Liver (tissue), 9 donors: Measurements from ENCODE around the gene EHD1. TPM values are rescaled to one million over a fixed set of nuclear protein-coding genes. Genes with fewer than 3 reads are reported as not detected.

ENCODE experiments used
- DNase-seq: peaks from one replicate; pipeline ENCODE4 v3.0.0-alpha.2; 2017; ENCODE audit warnings: low spot score
- H3K27ac ChIP-seq, 2 donors: one replicate each; pipeline ENCODE4 v1.7.0; 2013; ENCODE audit warnings: inconsistent platforms in 2 of 2, low read length in 2 of 2, control low read depth in 1 of 2, low read depth in 1 of 2, mild to moderate bottlenecking in 1 of 2
- H3K27me3 ChIP-seq, 4 donors: one replicate each; pipeline versions ENCODE4 v1.6.1 to v1.7.0; 2013; ENCODE audit warnings: low read length in 3 of 4, inconsistent platforms in 1 of 4, mild to moderate bottlenecking in 1 of 4, moderate library complexity in 1 of 4; ENCODE audit not compliant: control insufficient read depth in 4 of 4, insufficient read depth in 4 of 4
- H3K36me3 ChIP-seq, 4 donors: one replicate each; pipeline versions ENCODE4 v1.6.1 to v1.7.0; 2013; ENCODE audit warnings: low read length in 3 of 4, mild to moderate bottlenecking in 3 of 4, low read depth in 1 of 4, moderate library complexity in 1 of 4; ENCODE audit not compliant: control insufficient read depth in 4 of 4, insufficient read depth in 3 of 4
- H3K4me1 ChIP-seq, 4 donors: one replicate each; pipeline versions ENCODE4 v1.6.1 to v1.7.0; 2013; ENCODE audit warnings: low read length in 3 of 4, mild to moderate bottlenecking in 3 of 4, moderate library complexity in 1 of 4; ENCODE audit not compliant: control insufficient read depth in 4 of 4, insufficient read depth in 4 of 4
- H3K4me3 ChIP-seq, 3 donors: one replicate each; pipeline versions ENCODE4 v1.6.1 to v1.7.0; 2013; ENCODE audit warnings: low read length in 3 of 3, control low read depth in 1 of 3, low read depth in 1 of 3, mild to moderate bottlenecking in 1 of 3
- H3K9ac ChIP-seq, 2 donors: one replicate each; pipeline ENCODE4 v1.7.0; 2013; ENCODE audit warnings: low read length in 2 of 2, mild to moderate bottlenecking in 2 of 2, moderate library complexity in 2 of 2, control low read depth in 1 of 2, low read depth in 1 of 2
- H3K9me3 ChIP-seq, 4 donors: one replicate each; pipeline versions ENCODE4 v1.6.1 to v1.7.0; 2013; ENCODE audit warnings: low read length in 3 of 4; ENCODE audit not compliant: control insufficient read depth in 4 of 4
- CTCF ChIP-seq: fragments of 150-350 bp; IDR thresholded peaks from 2 replicates; pipeline ENCODE4 v1.5.1; 2017; ENCODE audit warnings: improper control_type of control experiment, low read depth, low read length; ENCODE audit not compliant: missing input control
- EGR1 ChIP-seq, 2 donors: IDR thresholded peaks; 2 replicates each; pipeline ENCODE4 v1.6.1; 2016 to 2018; ENCODE audit warnings: antibody characterized with exemption in 2 of 2, low read depth in 2 of 2
- FOXA1 ChIP-seq: IDR thresholded peaks from 2 replicates; pipeline ENCODE4 v1.6.1; 2016; ENCODE audit warnings: antibody characterized with exemption
- FOXA2 ChIP-seq: IDR thresholded peaks from 2 replicates; pipeline ENCODE4 v1.6.1; 2016; ENCODE audit warnings: antibody characterized with exemption
- GABPA ChIP-seq, 2 donors: IDR thresholded peaks in 1 of 2; conservative IDR thresholded peaks in 1 of 2; 2 replicates each; pipeline ENCODE4 v1.6.1; 2016; ENCODE audit warnings: antibody characterized with exemption in 2 of 2, mild to moderate bottlenecking in 1 of 2, moderate library complexity in 1 of 2
- HNF4A ChIP-seq, 2 donors: conservative IDR thresholded peaks; 2 replicates each; pipeline ENCODE4 v1.6.1; 2016; ENCODE audit warnings: antibody characterized with exemption in 2 of 2, mild to moderate bottlenecking in 2 of 2
- HNF4G ChIP-seq: IDR thresholded peaks from 2 replicates; pipeline ENCODE4 v1.6.1; 2016; ENCODE audit warnings: antibody characterized with exemption
- JUND ChIP-seq, 2 donors: IDR thresholded peaks; 2 replicates each; pipeline ENCODE4 v1.6.1; 2016; ENCODE audit warnings: antibody characterized with exemption in 2 of 2
- MAX ChIP-seq: IDR thresholded peaks from 2 replicates; pipeline ENCODE4 v1.6.1; 2016; ENCODE audit warnings: antibody characterized with exemption
- NR2F2 ChIP-seq: IDR thresholded peaks from 2 replicates; pipeline ENCODE4 v1.6.1; 2016; ENCODE audit warnings: antibody characterized with exemption
- RAD21 ChIP-seq, 2 donors: IDR thresholded peaks; 2 replicates each; pipeline ENCODE4 v1.6.1; 2016; ENCODE audit warnings: antibody characterized with exemption in 2 of 2, mild to moderate bottlenecking in 2 of 2
- REST ChIP-seq: IDR thresholded peaks from 2 replicates; pipeline ENCODE4 v1.6.1; 2016; ENCODE audit warnings: antibody characterized with exemption, mild to moderate bottlenecking
- RXRA ChIP-seq, 2 donors: IDR thresholded peaks; 2 replicates each; pipeline ENCODE4 v1.6.1; 2017 to 2018; ENCODE audit warnings: antibody characterized with exemption in 2 of 2, mild to moderate bottlenecking in 1 of 2
- SP1 ChIP-seq: IDR thresholded peaks from 2 replicates; pipeline ENCODE4 v1.6.1; 2018; ENCODE audit warnings: antibody characterized with exemption, mild to moderate bottlenecking
- TAF1 ChIP-seq: conservative IDR thresholded peaks from 2 replicates; pipeline ENCODE4 v1.6.1; 2016; ENCODE audit warnings: antibody characterized with exemption, mild to moderate bottlenecking
- YY1 ChIP-seq: IDR thresholded peaks from 2 replicates; pipeline ENCODE4 v1.6.1; 2016; ENCODE audit warnings: antibody characterized with exemption, mild to moderate bottlenecking
- ZBTB33 ChIP-seq: IDR thresholded peaks from 2 replicates; pipeline ENCODE4 v1.6.1; 2016; ENCODE audit warnings: antibody characterized with exemption
- WGBS: extraction: QIAGEN DNeasy Blood & Tissue Kit; methylation state at CpG from one replicate; pipeline ENCODE4 v1.1.7; 2013; 5-methylcytosine and 5-hydroxymethylcytosine counted together
- polyA plus RNA-seq, 2 donors: library from polyadenylated mRNA; stranded (reverse) in 1 of 2; unstranded in 1 of 2; fragments of 200-250 nt in 1 of 2; fragments of >200 nt in 1 of 2; fragmentation: Nextera tagmentation in 1 of 2; extraction: Ambion mirVana in 1 of 2; gene quantifications; one replicate each; pipeline versions ENCODE4 v1.2.1 to v1.2.3, GENCODE V29; 2013 to 2015
- total RNA-seq, 2 donors: library from RNA; depleted of rRNA; stranded (reverse); fragments of >200 nt; gene quantifications; one replicate each; pipeline ENCODE4 v1.2.3, GENCODE V29; 2014
- TF ChIP-seq, protein P1 (sequence below): IDR thresholded peaks from 2 replicates; pipeline ENCODE4 v1.6.1; 2016; ENCODE audit warnings: antibody characterized with exemption
- donor health status: healthy.
- donor health status: healthy.
- donor health status: healthy.
- donor health status: healthy.
- donor health status: healthy.

Gene EHD1
- total and polyA plus RNA-seq, 4 donors, result 8.3 to 36.4 (median 19.2) TPM

DNA sequence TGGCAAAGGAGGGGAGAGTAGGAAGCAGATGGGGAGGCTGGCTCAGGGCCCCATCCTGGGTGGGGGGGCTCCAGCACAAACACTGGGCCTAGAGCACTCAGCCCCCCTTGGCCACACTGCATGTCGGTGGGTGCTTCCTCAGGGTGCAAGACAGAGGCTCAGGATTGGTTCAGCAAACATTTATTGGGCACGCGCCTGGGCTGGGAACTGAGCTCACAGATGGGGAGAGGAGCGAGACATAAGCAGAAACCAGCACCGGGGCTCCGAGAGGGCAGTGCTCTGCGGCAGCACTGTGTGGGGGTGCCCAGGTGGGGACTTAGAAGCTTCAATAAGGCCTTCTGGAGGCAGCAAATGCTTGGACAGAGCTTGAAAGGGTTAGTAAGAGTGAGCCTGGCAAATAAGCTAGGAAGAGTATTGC lies 12.1 kb upstream of the EHD1 start:
- no peak for TF ChIP-seq GABPA (IDR thresholded peaks at IDR 0.05 in 1 of 2, conservative IDR thresholded peaks at IDR 0.05 in 1 of 2)
- no peak for TF ChIP-seq FOXA2
- TF ChIP-seq REST, result no peak
- TF ChIP-seq HNF4A (conservative IDR thresholded peaks at IDR 0.05), result no peak
- TF ChIP-seq FOXA1, result no peak
- TF ChIP-seq CTCF, result no peak
- no peak for TF ChIP-seq YY1
- TF ChIP-seq TAF1, result no peak
- TF ChIP-seq HNF4G, result no peak
- TF ChIP-seq JUND (IDR thresholded peaks at IDR 0.05), result no peak
- no peak for TF ChIP-seq NR2F2
- TF ChIP-seq, protein P1, sequence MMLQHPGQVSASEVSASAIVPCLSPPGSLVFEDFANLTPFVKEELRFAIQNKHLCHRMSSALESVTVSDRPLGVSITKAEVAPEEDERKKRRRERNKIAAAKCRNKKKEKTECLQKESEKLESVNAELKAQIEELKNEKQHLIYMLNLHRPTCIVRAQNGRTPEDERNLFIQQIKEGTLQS, result no peak
- TF ChIP-seq SP1, result no peak
- no peak for TF ChIP-seq MAX
- TF ChIP-seq RXRA (IDR thresholded peaks at IDR 0.05), result no peak
- TF ChIP-seq ZBTB33, result no peak
- no peak for TF ChIP-seq RAD21 (IDR thresholded peaks at IDR 0.05)
- TF ChIP-seq EGR1 (IDR thresholded peaks at IDR 0.05; ENCODE audit: low read depth in 2 of 2), result no peak
- H3K4me3 ChIP-seq, result peak overlapping the region; percentile 36 to 83 (median 81)
- no peaks in the 10 kb centered on the region for H3K9me3 ChIP-seq
- H3K9ac ChIP-seq, result peak overlapping the region in 1 of 2 donors; percentile 57
- WGBS, result 43% methylated on average over 7 of the region's 7 CpGs
- peak overlapping the region; percentile 86 to 89 for H3K27ac ChIP-seq
- no peaks in the 10 kb centered on the region for H3K27me3 ChIP-seq
- no peak for DNase-seq
- H3K36me3 ChIP-seq, result peaks cover 0 to 2% (median 0%) of the 10 kb centered on the region in 4 donors
- H3K4me1 ChIP-seq, result peaks cover 21 to 61% (median 49%) of the 10 kb centered on the region in 4 donors
